Measurements from ENCODE around the gene HEPN1. TPM values are rescaled to one million over a fixed set of nuclear protein-coding genes. Genes with fewer than 3 reads are reported as not detected.

Gene HEPN1
- total and polyA plus RNA-seq, 2 of the 8 experiments (the other 6 are each of a cell fraction or from before 2014, with no cell fraction given), result not detected

DNA sequence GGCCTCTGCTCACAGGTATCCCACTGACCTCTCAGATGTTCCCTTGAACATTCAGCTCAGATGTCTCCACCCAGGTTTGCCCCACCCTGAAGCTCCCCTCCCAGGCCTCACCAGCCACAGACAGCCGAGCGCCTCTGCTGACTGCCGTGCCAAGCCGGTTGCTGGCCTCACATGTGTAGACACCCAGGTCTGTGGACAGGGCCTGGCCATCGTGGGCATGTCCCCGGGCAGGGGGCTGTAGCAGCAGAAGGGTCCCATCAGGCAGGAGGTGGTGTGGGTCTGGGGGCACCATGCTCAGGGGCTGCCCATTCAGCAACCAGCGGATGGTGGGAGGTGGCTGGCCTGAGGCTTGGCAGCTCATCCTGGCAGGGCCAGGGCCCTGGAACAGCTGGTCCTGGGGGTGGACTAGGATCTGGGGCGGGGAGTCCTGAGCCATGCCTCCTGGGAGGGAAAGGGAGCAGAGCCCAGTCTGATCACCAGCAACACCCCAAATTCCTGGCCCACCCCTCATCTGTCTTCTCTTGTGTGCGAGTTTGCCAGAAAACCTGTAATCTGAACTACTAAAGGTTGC is 22.1 kb upstream of the HEPN1 start:
- Histone ChIP-seq H3K9ac (replicated peaks in 1 of 4; ENCODE audit: extremely low read depth in 1 of 4, low read depth in 3 of 4, low read length in 3 of 4) (no peak overlapping the region), H3K79me2 (ENCODE audit: control insufficient read depth in 1 of 2, insufficient read depth in 2 of 2, low read length in 2 of 2) (no peaks in the 10 kb centered on the region), H2BK12ac (ENCODE audit: low read depth, low read length) (no peak overlapping the region), H4K5ac (ENCODE audit: insufficient read length, low read depth, low read length) (no peak overlapping the region), H4K8ac (ENCODE audit: extremely low read depth, insufficient read depth, low read length) (no peak overlapping the region), H2BK5ac (ENCODE audit: low read depth, low read length) (no peak overlapping the region), H3K4me2 (ENCODE audit: insufficient read depth in 1 of 2, low read depth in 2 of 2, low read length in 2 of 2) (no peak overlapping the region), H3K14ac (ENCODE audit: insufficient read length) (no peak overlapping the region), H3K36me3 (ENCODE audit: control insufficient read depth in 2 of 4, insufficient read depth in 4 of 4, low read length in 3 of 4) (no peaks in the 10 kb centered on the region), H3K56ac (replicated peaks; ENCODE audit: insufficient read length, low read depth, low read length) (no peak overlapping the region), H2BK120ac (replicated peaks; ENCODE audit: low read depth, low read length) (no peak overlapping the region), H2AK5ac (ENCODE audit: low read depth, low read length) (no peak overlapping the region), H3K4me1 (replicated peaks in 1 of 4; ENCODE audit: control insufficient read depth in 3 of 4, insufficient read depth in 4 of 4, low read length in 3 of 4) (peaks cover 0 to 2% (median 1%) of the 10 kb centered on the region in 4 experiments; a peak in 3 of 7 replicates), H3K23ac (ENCODE audit: insufficient read length) (no peak overlapping the region), H3K4ac (replicated peaks; ENCODE audit: insufficient read length, low read depth, low read length) (no peak overlapping the region), H3K4me3 (ENCODE audit: extremely low read depth in 1 of 4, insufficient read depth in 2 of 4, low read depth in 3 of 4, low read length in 4 of 4) (no peak overlapping the region), H2BK15ac (ENCODE audit: low read length) (no peak overlapping the region), H3K9me3 (ENCODE audit: insufficient read depth in 2 of 2, low read depth in 1 of 2, low read length in 1 of 2) (no peaks in the 10 kb centered on the region), H3K23me2 (ENCODE audit: low read depth, low read length) (no peaks in the 10 kb centered on the region), H2BK20ac (ENCODE audit: low read length) (no peak overlapping the region), H3K18ac (ENCODE audit: extremely low read depth, low read length) (no peak overlapping the region), H3K79me1 (ENCODE audit: low read depth, low read length) (no peaks in the 10 kb centered on the region), H2AFZ (ENCODE audit: low read length) (no peak overlapping the region), H4K20me1 (replicated peaks in 1 of 2; ENCODE audit: control insufficient read depth in 1 of 2, insufficient read depth in 2 of 2, low read length in 2 of 2) (no peaks in the 10 kb centered on the region), H3K27ac (ENCODE audit: low read depth, low read length) (no peak overlapping the region), H4K91ac (replicated peaks; ENCODE audit: insufficient read length, low read length) (no peak overlapping the region), H3K27me3 (replicated peaks in 1 of 4; ENCODE audit: control insufficient read depth in 3 of 4, extremely low read depth in 1 of 4, insufficient read depth in 3 of 4, low read length in 3 of 4) (peaks cover 0 to 6% (median 0%) of the 10 kb centered on the region in 4 experiments; a peak in 2 of 7 replicates)
- FAIRE-seq (no peak), DNase-seq (ENCODE audit: low read depth in 1 of 2, low spot score in 2 of 2) (peak in 1 of 2 experiments; percentile 29)
- TF ChIP-seq BCL11A (IDR thresholded peaks at IDR 0.05; ENCODE audit: low read depth in 2 of 2, low read length in 2 of 2), result no peak
- TF ChIP-seq RBBP5 (IDR thresholded peaks at IDR 0.05; ENCODE audit: borderline replicate concordance, low read depth, low read length), result no peak
- no peak for TF ChIP-seq BACH1 (IDR thresholded peaks at IDR 0.05; ENCODE audit: low read length)
- TF ChIP-seq EP300 (IDR thresholded peaks at IDR 0.05; ENCODE audit: borderline replicate concordance in 1 of 2, low read depth in 2 of 2, low read length in 2 of 2), result no peak
- TF ChIP-seq RNF2 (IDR thresholded peaks at IDR 0.05; ENCODE audit: borderline replicate concordance, low read depth, low read length, missing control alignments, poor library complexity, severe bottlenecking), result no peak
- TF ChIP-seq, protein P1, sequence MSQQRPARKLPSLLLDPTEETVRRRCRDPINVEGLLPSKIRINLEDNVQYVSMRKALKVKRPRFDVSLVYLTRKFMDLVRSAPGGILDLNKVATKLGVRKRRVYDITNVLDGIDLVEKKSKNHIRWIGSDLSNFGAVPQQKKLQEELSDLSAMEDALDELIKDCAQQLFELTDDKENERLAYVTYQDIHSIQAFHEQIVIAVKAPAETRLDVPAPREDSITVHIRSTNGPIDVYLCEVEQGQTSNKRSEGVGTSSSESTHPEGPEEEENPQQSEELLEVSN (IDR thresholded peaks at IDR 0.05), result no peak
- ChIA-PET POLR2A (ENCODE audit: partially characterized antibody) (no interaction called here), CTCF (ENCODE audit: partially characterized antibody) (interaction anchor here (1.2 to 1.5 kb wide), 4 partner anchors 12 to 30 kb away, joined by 3 to 4 read pairs (median 4); no protein-coding TSS in a partner anchor)
- WGBS, 2 experiments (ENCODE audit: extremely low coverage in 1 of 2, insufficient coverage in 1 of 2, insufficient read length in 1 of 2, insufficient replicate concordance in 2 of 2, low coverage in 1 of 2, low lambda C conversion rate in 2 of 2, missing lambda C conversion rate in 1 of 2), result 87% methylated on average over 9 of the region's 9 CpGs; no CpG with 5 or more reads in 1 of the 2 experiments
